ENCODE data around the gene TBX6. TPM values are rescaled to one million over a fixed set of nuclear protein-coding genes. Genes with fewer than 3 reads are reported as not detected.

The TBX6 gene
- total and polyA plus RNA-seq, 2 donors (not counting 3 experiments of a cell fraction or from before 2014, with no cell fraction given), result 0.40 to 0.60 TPM

- no peaks in the 10 kb centered on the region for H4K20me1 ChIP-seq (replicated peaks; ENCODE audit: control insufficient read depth, extremely low read depth, insufficient read depth, low read length)
- intact Hi-C loops (cut with micrococcal nuclease), result no loop called here
- H3K9me3 ChIP-seq (replicated peaks; ENCODE audit: control insufficient read depth, insufficient read depth, low read length), result no peaks in the 10 kb centered on the region
- no peaks in the 10 kb centered on the region for H3K9me1 ChIP-seq (replicated peaks; ENCODE audit: control insufficient read depth, extremely low read depth, insufficient read depth, low read length)
- no peak overlapping the region for H3K4me3 ChIP-seq (replicated peaks in 1 of 3; ENCODE audit: insufficient read depth in 1 of 3, low read depth in 1 of 3, low read length in 3 of 3)
- no TSS peak for BruUV-seq (replicated peaks)
- no peak for FAIRE-seq
- no peak overlapping the region for H3K27ac ChIP-seq (ENCODE audit: insufficient read depth, low read depth, low read length)
- H3K79me2 ChIP-seq (ENCODE audit: control insufficient read depth, insufficient read depth, low read length), result peaks cover 15% of the 10 kb centered on the region
- H3K9ac ChIP-seq (replicated peaks; ENCODE audit: extremely low read depth, insufficient read depth, low read length), result no peak overlapping the region
- TF ChIP-seq EZH2 (IDR thresholded peaks at IDR 0.05; ENCODE audit: borderline replicate concordance, low read depth, low read length, severe bottlenecking), result no peak
- TF ChIP-seq POLR2AphosphoS5 (IDR thresholded peaks at IDR 0.05; ENCODE audit: insufficient read depth, low read depth, low read length), result no peak
- TF ChIP-seq CTCF (IDR thresholded peaks at IDR 0.05; ENCODE audit: extremely low read depth in 1 of 2, insufficient read depth in 1 of 2, low read depth in 1 of 2, low read length in 2 of 2), result no peak
- no peak for TF ChIP-seq FOS (IDR thresholded peaks at IDR 0.05; ENCODE audit: borderline replicate concordance, insufficient read depth, low read length)
- TF ChIP-seq GATA2 (IDR thresholded peaks at IDR 0.05; ENCODE audit: insufficient read depth, insufficient read length, low read depth, low read length), result no peak
- no peak for TF ChIP-seq MYC (IDR thresholded peaks at IDR 0.05; ENCODE audit: low read depth, low read length)
- no peak for TF ChIP-seq MAX (IDR thresholded peaks at IDR 0.05; ENCODE audit: insufficient read depth, insufficient read length)
- TF ChIP-seq POLR2A (IDR thresholded peaks at IDR 0.05; ENCODE audit: low read depth, low read length), result no peak
- TF ChIP-seq JUN (IDR thresholded peaks at IDR 0.05; ENCODE audit: borderline replicate concordance, insufficient read depth, insufficient read length, low read depth), result no peak
- H2AFZ ChIP-seq (ENCODE audit: low read depth, low read length), result no peak overlapping the region
- peaks cover 17 to 42% of the 10 kb centered on the region in 2 experiments for H3K36me3 ChIP-seq (ENCODE audit: control insufficient read depth in 2 of 2, extremely low read depth in 1 of 2, insufficient read depth in 2 of 2, low read length in 2 of 2)
- H3K4me1 ChIP-seq (ENCODE audit: control insufficient read depth, extremely low read depth, insufficient read depth, low read length), result no peaks in the 10 kb centered on the region
- DNase-seq (ENCODE audit: low read depth, low spot score), result no peak
- no peaks in the 10 kb centered on the region for H3K27me3 ChIP-seq (ENCODE audit: control insufficient read depth in 2 of 2, insufficient read depth in 2 of 2, low read length in 2 of 2)
- ChIA-PET POLR2A (no interaction called here), CTCF (no interaction called here)
- H3K4me2 ChIP-seq (ENCODE audit: insufficient read depth, low read length), result no peak overlapping the region
- dilution Hi-C loops (cut with MboI; ENCODE audit: extremely low pct_ligation_motif_present, low sequenced_read_pairs), result no loop called here
Observed at GRCh38 chr16:30084096-30084815, 7.5 kb downstream of the TBX6 start.
